ENCODE data around the gene DLK2. TPM values are rescaled to one million over a fixed set of nuclear protein-coding genes. Genes with fewer than 3 reads are reported as not detected.
A peak's percentile ranks its signal among the peaks of the same experiment; 100 is the strongest.
"Not testable (repeated sequence)": the region's sequence is repeated elsewhere in the genome, so short reads cannot be mapped to it uniquely, and the experiment has no call there.

DLK2 gene
- total and polyA plus RNA-seq, 2 experiments from 2014 or later = 0.76 to 1.4 TPM

DNA sequence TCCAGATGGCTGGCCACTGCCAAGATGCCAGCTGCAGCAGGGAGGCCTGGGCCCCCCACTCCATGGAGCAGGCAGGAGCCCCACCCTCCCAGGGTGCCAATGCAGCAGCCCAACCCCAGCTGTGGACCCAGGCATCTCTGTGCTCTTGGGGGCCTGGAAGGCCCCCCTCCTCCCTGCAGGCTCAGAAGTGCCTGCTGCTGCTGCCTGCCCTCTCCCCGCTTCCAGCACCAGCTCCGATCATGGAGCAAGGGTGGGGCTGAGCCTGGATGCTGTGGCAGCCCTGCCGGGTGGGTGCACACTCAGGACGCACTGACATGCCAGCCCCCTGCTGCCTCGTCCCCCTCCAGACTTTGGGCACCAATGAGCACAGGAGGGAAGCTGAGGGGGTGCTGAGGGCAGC is 42.8 kb downstream of the DLK2 start:
- Histone ChIP-seq H3K9me3 (ENCODE audit: low read depth) (no peaks in the 10 kb centered on the region), H3K79me2 (ENCODE audit: insufficient read depth) (no peaks in the 10 kb centered on the region), H3K4me3 (no peak overlapping the region), H2AFZ (no peak overlapping the region), H4K20me1 (ENCODE audit: insufficient read depth) (no peaks in the 10 kb centered on the region), H3K9me2 (ENCODE audit: insufficient read depth) (no peaks in the 10 kb centered on the region), H3K27me3 (replicated peaks; ENCODE audit: insufficient read depth) (no peaks in the 10 kb centered on the region; the same call in 1 of the 2 replicates), H3K4me2 (ENCODE audit: unreplicated experiment) (no peak overlapping the region), H3K36me3 (ENCODE audit: low read depth) (no peaks in the 10 kb centered on the region), H3K27ac (no peak overlapping the region), H3K9ac (no peak overlapping the region), H3F3A (ENCODE audit: insufficient read depth) (no peaks in the 10 kb centered on the region), H3K4me1 (ENCODE audit: insufficient read depth) (no peaks in the 10 kb centered on the region)
- 23 to 41% methylated on average over 4 to 5 of the region's 5 CpGs for WGBS, 2 experiments (ENCODE audit: low coverage in 1 of 2, low lambda C conversion rate in 2 of 2, missing lambda C conversion rate in 2 of 2)
- in situ Hi-C loops (cut with MboI) = no loop called here
- TF ChIP-seq EZH2 (IDR thresholded peaks at IDR 0.05; ENCODE audit: insufficient read depth, poor library complexity, severe bottlenecking) (no peak), EZH2phosphoT487 (IDR thresholded peaks at IDR 0.05; ENCODE audit: insufficient read depth, low read depth) (no peak)
- no peak for DNase-seq

DNA sequence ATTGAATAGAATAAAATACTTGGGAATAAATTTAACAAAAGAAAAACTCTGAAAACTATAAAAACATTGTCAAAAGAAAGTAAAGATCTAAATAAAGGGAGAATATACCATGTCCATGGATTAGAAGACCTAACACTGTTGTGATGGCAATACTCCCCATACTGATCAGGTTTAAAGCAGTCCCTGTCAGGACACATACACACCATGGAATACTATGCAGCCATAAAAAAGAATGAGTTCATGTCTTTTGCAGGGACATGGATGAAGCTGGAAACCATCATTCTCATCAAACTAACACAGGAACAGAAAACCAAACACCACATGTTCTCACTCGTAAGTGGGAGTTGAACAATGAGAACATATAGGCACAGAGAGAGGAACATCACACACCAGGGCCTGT is 44.6 kb downstream of the DLK2 start:
- in situ Hi-C loops (cut with MboI) = not testable (repeated sequence)

DNA sequence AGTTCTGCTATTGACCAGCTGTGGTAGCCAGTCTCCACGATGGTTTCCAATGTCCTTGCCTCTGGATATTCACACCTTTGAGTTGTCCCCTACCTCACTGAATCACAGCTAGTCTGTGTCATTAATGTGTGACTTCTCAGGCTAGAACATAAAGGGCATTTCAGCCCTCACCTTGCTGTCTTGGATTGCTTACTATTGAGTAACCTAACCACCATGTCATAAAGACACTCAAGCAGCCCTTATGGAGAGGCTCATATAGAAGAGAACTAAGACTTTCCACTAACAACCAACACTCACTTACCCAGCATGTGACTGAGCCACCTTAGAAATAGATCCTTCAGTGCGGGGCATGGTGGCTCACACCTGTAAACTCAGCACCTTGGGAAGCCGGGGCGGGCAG is 47.1 kb downstream of the DLK2 start:
- DNase-seq = no peak
- 82 to 83% methylated on average over 4 of the region's 4 CpGs for WGBS, 2 experiments (ENCODE audit: low coverage in 1 of 2, low lambda C conversion rate in 2 of 2, missing lambda C conversion rate in 2 of 2)
- in situ Hi-C loops (cut with MboI) = no loop called here

More for the DNA sequence above, 44.6 kb downstream of the DLK2 start:
- not testable (repeated sequence) for H3K79me2 ChIP-seq (ENCODE audit: insufficient read depth); H3K9ac ChIP-seq; H3K4me2 ChIP-seq (ENCODE audit: unreplicated experiment); H3K4me3 ChIP-seq; H3K9me2 ChIP-seq (ENCODE audit: insufficient read depth); H3K27ac ChIP-seq; DNase-seq; H3K36me3 ChIP-seq (ENCODE audit: low read depth); H4K20me1 ChIP-seq (ENCODE audit: insufficient read depth); H3K4me1 ChIP-seq (ENCODE audit: insufficient read depth); H3K9me3 ChIP-seq (ENCODE audit: low read depth); H3F3A ChIP-seq (ENCODE audit: insufficient read depth); H2AFZ ChIP-seq; H3K27me3 ChIP-seq (replicated peaks; ENCODE audit: insufficient read depth)
- WGBS, 2 experiments (ENCODE audit: low coverage in 1 of 2, low lambda C conversion rate in 2 of 2, missing lambda C conversion rate in 2 of 2) = 50 to 78% methylated on average over 1 of the region's 1 CpG

DNA sequence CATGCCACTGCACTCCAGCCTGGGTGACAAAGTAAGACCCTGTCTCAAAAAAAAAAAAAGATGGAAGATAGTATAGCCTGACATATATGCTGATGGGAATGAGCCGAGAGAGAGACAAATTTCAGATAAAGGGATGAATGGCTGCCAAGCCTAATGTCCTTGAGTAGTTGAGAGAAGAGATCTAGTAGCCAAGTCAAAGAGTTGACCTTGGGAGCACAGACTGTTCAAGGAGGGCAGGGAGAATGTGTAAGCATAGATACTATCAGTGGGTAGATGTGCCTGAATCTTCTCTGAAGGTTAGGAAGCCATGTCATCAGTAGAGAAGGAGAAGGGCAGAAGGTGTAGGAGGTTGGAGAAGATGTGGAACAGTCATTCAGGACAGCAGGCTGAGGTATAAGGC is 48.1 kb downstream of the DLK2 start:
- no peak for DNase-seq
- in situ Hi-C loops (cut with MboI) = no loop called here

More for the DNA sequence above, 47.1 kb downstream of the DLK2 start:
- no peaks in the 10 kb centered on the region for H3K9me3 ChIP-seq (ENCODE audit: low read depth)
- H3K36me3 ChIP-seq (ENCODE audit: low read depth) = no peaks in the 10 kb centered on the region
- no peak for TF ChIP-seq EZH2phosphoT487 (IDR thresholded peaks at IDR 0.05; ENCODE audit: insufficient read depth, low read depth)
- TF ChIP-seq EZH2 (IDR thresholded peaks at IDR 0.05; ENCODE audit: insufficient read depth, poor library complexity, severe bottlenecking) = no peak
- H3K4me1 ChIP-seq (ENCODE audit: insufficient read depth) = no peaks in the 10 kb centered on the region
- H3K4me3 ChIP-seq = no peak overlapping the region
- H3K4me2 ChIP-seq (ENCODE audit: unreplicated experiment) = no peak overlapping the region
- H3K79me2 ChIP-seq (ENCODE audit: insufficient read depth) = no peaks in the 10 kb centered on the region
- no peaks in the 10 kb centered on the region for H3F3A ChIP-seq (ENCODE audit: insufficient read depth)
- no peaks in the 10 kb centered on the region; the same call in 1 of the 2 replicates for H3K27me3 ChIP-seq (replicated peaks; ENCODE audit: insufficient read depth)
- H2AFZ ChIP-seq = no peak overlapping the region
- no peak overlapping the region for H3K27ac ChIP-seq
- H3K9me2 ChIP-seq (ENCODE audit: insufficient read depth) = no peaks in the 10 kb centered on the region
- no peak overlapping the region for H3K9ac ChIP-seq
- H4K20me1 ChIP-seq (ENCODE audit: insufficient read depth) = no peaks in the 10 kb centered on the region

DNA sequence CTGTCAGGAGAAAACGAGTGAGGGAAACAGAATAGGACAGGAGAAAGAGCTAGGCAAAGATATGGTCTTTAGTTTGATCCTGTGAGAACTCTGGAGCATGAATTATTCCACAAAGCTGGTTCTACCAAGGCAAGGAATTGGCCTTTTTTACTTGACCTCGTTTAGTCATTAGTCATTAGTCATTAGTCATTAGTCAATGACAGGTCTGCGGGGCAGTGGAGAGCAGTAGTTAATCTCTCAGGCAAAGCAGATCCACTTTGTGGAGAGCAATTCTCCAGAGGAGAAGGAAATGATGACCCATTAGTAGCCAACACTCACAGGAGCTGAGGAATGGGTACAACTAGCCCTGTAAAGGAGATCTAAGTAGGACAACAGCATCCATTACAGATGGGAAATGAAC is 50.0 kb downstream of the DLK2 start:
- H3K9ac ChIP-seq = no peak overlapping the region
- H3K4me3 ChIP-seq = no peak overlapping the region
- no peak overlapping the region for H3K27ac ChIP-seq
- no peaks in the 10 kb centered on the region for H3K36me3 ChIP-seq (ENCODE audit: low read depth)
- no peaks in the 10 kb centered on the region for H3K4me1 ChIP-seq (ENCODE audit: insufficient read depth)
- H3K79me2 ChIP-seq (ENCODE audit: insufficient read depth) = no peaks in the 10 kb centered on the region
- H3K4me2 ChIP-seq (ENCODE audit: unreplicated experiment) = no peak overlapping the region
- WGBS, 2 experiments (ENCODE audit: low coverage in 1 of 2, low lambda C conversion rate in 2 of 2, missing lambda C conversion rate in 2 of 2) = 22 to 25% methylated on average over 3 of the region's 3 CpGs
- no peaks in the 10 kb centered on the region for H3F3A ChIP-seq (ENCODE audit: insufficient read depth)
- H2AFZ ChIP-seq = no peak overlapping the region
- DNase-seq = peak; percentile 31
- H3K9me3 ChIP-seq (ENCODE audit: low read depth) = no peaks in the 10 kb centered on the region
- TF ChIP-seq EZH2phosphoT487 (IDR thresholded peaks at IDR 0.05; ENCODE audit: insufficient read depth, low read depth) (no peak), EZH2 (IDR thresholded peaks at IDR 0.05; ENCODE audit: insufficient read depth, poor library complexity, severe bottlenecking) (no peak)
- in situ Hi-C loops (cut with MboI) = no loop called here
- H4K20me1 ChIP-seq (ENCODE audit: insufficient read depth) = no peaks in the 10 kb centered on the region
- H3K27me3 ChIP-seq (replicated peaks; ENCODE audit: insufficient read depth) = no peaks in the 10 kb centered on the region; the same call in 1 of the 2 replicates
- H3K9me2 ChIP-seq (ENCODE audit: insufficient read depth) = no peaks in the 10 kb centered on the region

More for the DNA sequence above, 48.1 kb downstream of the DLK2 start:
- TF ChIP-seq EZH2phosphoT487 (IDR thresholded peaks at IDR 0.05; ENCODE audit: insufficient read depth, low read depth) = no peak
- TF ChIP-seq EZH2 (IDR thresholded peaks at IDR 0.05; ENCODE audit: insufficient read depth, poor library complexity, severe bottlenecking) = no peak
- Histone ChIP-seq H3K4me3 (no peak overlapping the region), H2AFZ (no peak overlapping the region), H3K9ac (no peak overlapping the region), H3F3A (ENCODE audit: insufficient read depth) (no peaks in the 10 kb centered on the region), H3K79me2 (ENCODE audit: insufficient read depth) (no peaks in the 10 kb centered on the region), H3K9me2 (ENCODE audit: insufficient read depth) (no peaks in the 10 kb centered on the region), H4K20me1 (ENCODE audit: insufficient read depth) (no peaks in the 10 kb centered on the region), H3K27me3 (replicated peaks; ENCODE audit: insufficient read depth) (no peaks in the 10 kb centered on the region; the same call in 1 of the 2 replicates), H3K36me3 (ENCODE audit: low read depth) (no peaks in the 10 kb centered on the region), H3K4me1 (ENCODE audit: insufficient read depth) (no peaks in the 10 kb centered on the region), H3K4me2 (ENCODE audit: unreplicated experiment) (no peak overlapping the region), H3K27ac (no peak overlapping the region), H3K9me3 (ENCODE audit: low read depth) (no peaks in the 10 kb centered on the region)
- WGBS, 2 experiments (ENCODE audit: low coverage in 1 of 2, low lambda C conversion rate in 2 of 2, missing lambda C conversion rate in 2 of 2) = 66 to 94% methylated on average over 1 of the region's 1 CpG
